Cerebellar nuclear complex (tissue), 1 donor: ENCODE results near the gene MCF2L2.
"Not testable (repeated sequence)": the region's sequence is repeated elsewhere in the genome, so short reads cannot be mapped to it uniquely, and the experiment has no call there.

Experiments
- DNase-seq, 2 experiments: peaks; one replicate each; lab custom pipeline; 2025; lab: John Stamatoyannopoulos, UW

The MCF2L2 gene

GRCh38 chr3:183203670-183204069 lies 224.7 kb downstream of the MCF2L2 start:
- no peak for DNase-seq

- no peak for DNase-seq
Observed at GRCh38 chr3:183202004-183202722, 226.3 kb downstream of the MCF2L2 start.

DNA sequence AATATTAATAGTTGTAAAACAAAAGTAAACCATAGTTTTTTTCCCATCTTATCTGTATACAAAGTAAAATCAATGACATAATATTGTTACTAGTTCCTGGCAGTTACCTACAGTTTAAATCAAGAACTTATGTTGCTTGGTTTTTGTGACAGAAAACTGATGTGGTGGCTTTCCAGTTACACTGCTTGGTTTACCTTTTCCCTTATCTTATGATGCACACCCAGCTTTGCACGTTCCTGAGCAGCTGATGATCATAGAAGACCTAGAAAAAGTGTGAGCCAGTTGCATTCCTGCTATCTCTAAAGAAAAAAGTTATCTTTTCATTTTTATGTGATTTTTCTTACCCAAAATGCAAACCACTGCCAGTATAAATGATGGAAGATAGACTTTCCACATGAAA lies 229.5 kb downstream of the MCF2L2 start:
- DNase-seq, result no peak

DNA sequence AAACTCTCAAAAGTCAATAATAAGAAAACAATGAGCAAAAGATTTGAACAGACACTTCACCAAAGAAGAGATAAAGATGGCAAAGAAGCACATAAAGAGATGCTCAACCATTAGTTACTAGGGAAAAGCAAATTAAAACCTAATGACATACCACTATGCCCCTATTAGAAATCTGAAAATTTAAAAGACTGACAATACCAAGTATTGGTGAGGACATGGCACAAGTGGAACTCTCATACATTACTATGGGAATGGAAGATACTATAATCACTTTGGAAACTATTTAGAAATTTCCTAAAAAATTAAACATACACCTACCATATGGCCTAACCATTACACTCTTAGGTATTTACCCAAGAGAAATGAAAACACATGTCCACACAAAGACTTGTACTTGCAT lies 230.7 kb downstream of the MCF2L2 start:
- no peak for DNase-seq

- DNase-seq, result no peak
Observed at GRCh38 chr3:183195266-183195665, 233.2 kb downstream of the MCF2L2 start.

DNA sequence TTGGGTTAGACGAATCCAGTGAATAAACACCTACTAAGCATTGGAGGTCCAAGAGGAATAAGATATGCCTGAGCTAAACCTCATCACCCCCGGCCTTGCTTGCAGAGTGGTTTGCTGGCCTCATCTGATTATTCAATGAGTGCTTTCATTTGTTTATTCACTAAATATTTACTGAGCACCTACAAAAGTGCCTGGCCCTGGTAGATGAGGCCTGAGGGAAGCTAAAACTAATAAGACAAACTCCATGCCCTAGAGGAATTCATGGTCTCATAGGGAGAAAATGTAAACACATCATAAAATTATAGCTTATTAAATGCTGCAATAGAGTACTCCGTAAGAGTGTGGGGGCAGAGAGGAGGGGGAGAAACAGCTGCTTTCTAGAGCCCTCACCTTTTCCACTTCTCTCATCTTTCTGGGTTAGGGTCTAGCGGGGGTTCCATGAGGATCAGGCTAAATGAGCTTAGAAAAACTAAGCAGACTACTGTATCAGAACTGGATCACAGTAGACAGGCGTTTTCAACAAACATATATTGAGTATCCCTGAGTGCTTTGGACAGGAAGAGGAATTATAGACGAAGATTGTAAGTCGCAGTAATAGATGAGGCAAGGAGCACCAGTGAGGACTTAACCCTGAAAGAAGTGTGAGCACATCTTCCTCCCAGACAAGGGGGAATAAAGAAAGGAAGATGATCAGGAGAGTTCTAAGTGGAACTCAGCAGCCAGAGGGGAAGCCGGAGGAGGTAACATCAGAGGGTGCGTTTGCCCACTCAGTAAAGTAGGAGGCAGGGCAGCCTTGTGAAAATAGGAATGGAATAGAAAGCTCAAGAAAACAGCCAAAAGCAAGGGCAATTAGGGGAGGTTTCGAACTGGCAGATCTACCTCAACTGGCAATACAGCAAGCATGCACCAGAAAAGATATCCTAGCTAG lies 234.4 kb downstream of the MCF2L2 start:
- DNase-seq, result no peak

DNA sequence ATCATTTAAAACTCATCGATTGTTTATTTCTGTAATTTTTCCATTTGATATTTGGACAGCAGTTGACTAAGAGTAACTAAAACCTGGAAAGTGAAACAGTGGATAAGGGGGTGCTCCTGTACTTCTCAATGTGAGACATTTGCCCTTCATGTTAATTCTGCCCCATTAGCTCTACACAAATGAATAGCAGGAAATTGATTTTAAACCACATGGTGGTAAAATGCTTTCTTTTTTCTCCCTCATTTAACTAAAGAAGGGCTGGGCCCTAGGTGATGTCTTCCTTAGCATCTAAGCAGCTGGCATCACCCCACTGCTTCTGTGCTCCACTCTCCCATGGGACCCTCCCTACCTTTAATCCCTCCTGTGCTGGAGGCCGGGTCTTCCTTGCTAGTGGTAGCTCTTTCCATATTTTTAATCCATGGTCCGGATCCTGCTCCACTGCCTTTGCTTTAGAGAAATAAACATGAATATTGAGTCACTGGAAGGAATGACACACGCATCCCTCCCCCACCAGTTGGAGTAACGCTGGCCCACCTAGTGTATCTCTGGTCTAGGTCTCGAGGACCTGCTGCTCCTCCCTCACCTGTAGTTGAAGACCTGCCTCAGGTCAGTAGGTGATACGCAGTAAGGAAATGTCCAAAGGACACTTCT lies 235.6 kb downstream of the MCF2L2 start:
- DNase-seq, result no peak

GRCh38 chr3:183189641-183190040 lies 238.8 kb downstream of the MCF2L2 start:
- DNase-seq, result no peak

DNA sequence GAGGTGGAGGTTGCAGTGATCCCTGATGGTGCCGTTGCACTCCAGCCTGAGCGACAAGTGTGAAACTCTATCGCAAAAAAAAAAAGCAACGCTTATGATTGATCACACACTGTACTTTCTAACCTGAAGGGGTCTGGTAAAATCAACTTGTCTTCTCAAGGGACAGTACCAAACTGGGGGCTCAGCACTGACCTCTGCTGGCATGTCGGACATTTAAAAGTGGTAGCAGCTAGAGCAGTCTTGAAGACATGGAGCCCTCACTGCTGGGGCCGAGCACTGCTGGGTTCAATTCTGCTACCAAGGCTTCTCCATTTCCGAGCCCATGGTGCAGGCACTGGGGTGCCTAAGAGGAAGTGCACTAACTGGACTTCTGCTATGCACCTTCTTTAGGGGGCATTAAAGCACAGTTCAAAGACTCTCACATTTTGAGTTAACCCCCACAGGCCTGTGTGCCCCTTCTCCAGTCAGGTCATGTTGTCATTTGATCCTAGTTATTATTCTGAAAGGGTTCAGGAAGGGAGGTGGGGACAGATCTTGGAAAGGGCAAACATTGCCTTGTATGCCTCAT lies 239.4 kb downstream of the MCF2L2 start:
- DNase-seq, result no peak

DNA sequence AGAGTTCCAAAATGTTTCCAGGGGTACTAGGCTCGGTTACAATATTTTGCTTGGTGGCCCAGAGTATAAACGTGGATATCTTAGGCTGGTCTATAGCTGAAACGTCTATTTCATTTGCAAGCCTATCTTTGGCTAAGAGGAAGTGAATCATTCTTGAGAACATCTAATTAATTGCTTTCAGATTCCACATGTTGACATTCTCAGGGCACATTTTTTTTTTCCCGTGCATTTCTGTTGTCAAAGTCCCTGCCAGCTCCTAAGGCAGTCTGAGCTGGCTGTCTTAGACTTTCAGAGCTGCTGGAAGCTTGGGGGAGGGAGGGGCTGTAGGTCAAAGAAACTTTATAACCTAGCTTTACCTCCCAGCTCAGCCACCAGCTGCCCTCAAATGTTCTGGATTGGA lies 242.7 kb downstream of the MCF2L2 start:
- no peak for DNase-seq

DNA sequence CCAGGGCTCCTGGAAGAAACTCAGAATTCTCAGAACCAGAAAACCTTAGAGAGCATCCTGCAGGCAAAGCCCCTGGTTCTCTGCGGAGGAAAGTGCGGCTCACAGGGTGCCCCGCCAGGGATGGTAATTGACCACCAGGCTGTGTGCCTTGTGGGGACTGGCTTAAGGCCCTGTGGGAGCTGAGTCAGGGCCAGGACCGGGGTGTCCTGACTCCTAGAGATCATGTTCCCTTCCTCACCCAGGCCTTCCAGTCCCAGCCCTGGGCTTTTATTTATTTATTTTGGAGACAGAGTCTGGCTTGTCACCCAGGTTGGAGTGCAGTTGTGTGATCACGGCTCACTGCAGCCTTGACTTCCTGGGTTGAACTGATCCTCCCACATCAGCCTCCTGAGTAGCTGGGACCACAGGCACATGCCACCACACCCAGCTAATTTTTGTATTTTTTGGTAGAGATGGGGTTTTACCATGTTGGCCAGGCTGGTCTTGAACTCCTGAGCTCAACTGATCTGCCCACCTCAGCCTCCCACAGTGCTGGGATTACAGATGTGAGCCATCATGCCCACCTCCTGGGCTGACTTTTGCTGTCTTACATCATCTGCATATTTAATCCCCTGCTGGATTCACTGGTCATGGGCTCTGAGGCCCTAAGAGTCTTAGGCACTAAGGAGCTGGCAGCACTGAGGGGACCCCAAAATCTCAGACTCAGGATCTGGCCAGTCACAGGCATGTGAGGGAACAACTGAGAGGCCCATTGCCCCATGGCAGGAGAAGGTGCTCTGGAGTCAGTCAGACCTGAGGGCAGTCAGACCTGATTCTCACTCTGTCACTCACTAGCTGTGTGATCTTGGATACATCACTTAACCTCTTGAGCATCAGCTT lies 245.4 kb downstream of the MCF2L2 start:
- DNase-seq, result no peak

DNA sequence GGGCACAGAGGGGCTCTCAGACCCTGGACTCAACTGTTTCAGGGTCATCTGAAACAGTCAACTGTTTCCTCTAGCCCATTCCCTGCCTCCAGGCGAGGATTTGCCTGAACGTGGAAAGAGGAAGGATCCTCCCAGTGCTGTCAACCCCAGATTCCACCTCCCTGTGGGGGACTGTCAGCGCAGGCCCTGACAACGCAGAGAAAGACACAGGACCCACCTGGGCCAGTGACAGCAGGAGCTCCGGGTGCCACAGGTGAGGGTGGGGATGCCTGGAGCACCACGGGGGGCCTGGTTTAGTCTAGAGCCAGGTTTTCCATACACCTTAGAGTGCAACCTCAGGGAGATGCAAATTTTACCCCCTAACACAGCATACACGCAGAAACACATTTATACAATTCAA lies 246.3 kb downstream of the MCF2L2 start:
- no peak for DNase-seq

DNA sequence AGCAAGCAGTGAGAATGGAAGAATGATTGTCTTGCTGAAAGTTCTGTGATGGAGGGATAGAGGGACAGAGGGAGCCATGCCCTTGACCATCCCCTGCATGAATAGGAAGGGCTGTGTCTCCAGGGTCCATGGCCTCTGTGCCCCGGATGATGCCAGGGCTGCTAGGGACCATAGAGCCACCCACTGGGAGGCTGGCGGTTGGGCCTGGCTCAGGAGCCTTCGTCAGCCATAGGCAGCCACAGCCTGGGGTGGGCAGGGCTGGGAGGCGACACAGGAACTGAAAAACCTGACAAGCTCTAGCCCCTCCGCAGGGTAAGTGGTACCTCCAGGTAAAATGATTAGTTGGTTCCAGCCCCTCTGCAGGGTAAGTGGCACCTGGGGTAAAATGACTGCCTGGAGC lies 246.8 kb downstream of the MCF2L2 start:
- no peak for DNase-seq

- DNase-seq, result no peak
Observed at GRCh38 chr3:183180784-183181295, 247.6 kb downstream of the MCF2L2 start.

GRCh38 chr3:183180110-183180783 lies 248.2 kb downstream of the MCF2L2 start:
- DNase-seq, result no peak

- not testable (repeated sequence) for DNase-seq
Observed at GRCh38 chr3:183179550-183179908, 248.9 kb downstream of the MCF2L2 start.

GRCh38 chr3:183178833-183179549 lies 249.4 kb downstream of the MCF2L2 start:
- DNase-seq, result no peak

DNA sequence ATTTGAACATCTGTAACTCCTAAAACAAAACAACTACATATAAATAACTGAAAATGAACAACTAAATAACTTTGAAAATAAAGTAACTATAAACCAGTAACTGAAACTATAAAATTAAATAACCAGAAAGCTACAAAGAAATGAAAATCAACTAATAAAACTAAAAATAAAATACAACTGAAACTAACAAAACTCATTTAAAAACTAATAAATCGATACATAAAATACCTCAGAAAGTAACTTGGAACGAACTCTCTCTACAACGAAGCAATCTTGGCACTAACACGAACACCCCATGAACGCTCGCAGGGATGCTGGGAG lies 249.9 kb downstream of the MCF2L2 start:
- DNase-seq, result no peak

DNA sequence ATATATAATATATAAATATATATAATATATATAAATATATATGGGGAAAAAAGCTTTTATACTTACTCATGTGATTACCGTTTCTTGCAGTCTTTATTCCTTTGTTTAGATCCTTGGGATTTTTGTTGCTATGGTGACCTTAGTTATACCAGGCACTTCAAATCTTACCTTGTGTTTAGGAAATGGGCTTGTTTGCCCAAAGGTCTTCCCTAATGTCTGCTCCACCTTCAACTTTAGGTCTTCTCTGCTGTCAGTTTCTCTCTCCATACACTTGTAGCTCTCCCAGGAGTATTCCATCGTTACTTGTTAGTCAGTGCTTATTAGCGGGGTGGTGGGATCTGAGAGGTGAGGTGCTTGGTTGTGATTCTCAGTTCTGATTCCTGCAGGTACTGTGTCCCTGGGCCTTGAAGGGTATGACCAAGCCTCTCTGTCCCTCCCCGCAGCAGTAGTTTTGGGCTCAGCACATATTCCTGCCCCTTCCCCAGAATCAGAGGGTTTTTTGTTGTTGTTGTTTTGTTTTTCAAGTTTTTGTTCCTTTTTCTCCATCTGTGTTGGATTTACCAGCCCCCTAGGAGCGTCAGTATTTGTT lies 256.3 kb downstream of the MCF2L2 start:
- DNase-seq, result no peak

GRCh38 chr3:183167975-183168374 lies 260.4 kb downstream of the MCF2L2 start:
- not testable (repeated sequence) for DNase-seq
